Mesendoderm (in vitro differentiated cells): ENCODE data around the gene LRRFIP2.
"Not testable (repeated sequence)": the region's sequence is repeated elsewhere in the genome, so short reads cannot be mapped to it uniquely, and the experiment has no call there.

Experiments
- DNase-seq: peaks from one replicate; pipeline ENCODE4 v3.0.0; 2013
- H2AK5ac ChIP-seq: 2 replicates; pipeline ENCODE4 v1.6.1; 2013; ENCODE audit warnings: low read length, inconsistent platforms
- H2BK120ac ChIP-seq: 2 replicates; pipeline ENCODE4 v1.6.1; 2013; ENCODE audit warnings: low read depth, mild to moderate bottlenecking, low read length, moderate library complexity, mixed read lengths
- H2BK15ac ChIP-seq: replicated peaks from 2 replicates; pipeline ENCODE4 v1.6.1; 2013; ENCODE audit warnings: low read depth, mild to moderate bottlenecking, moderate library complexity
- H2BK5ac ChIP-seq: 2 replicates; pipeline ENCODE4 v1.6.1; 2013; ENCODE audit warnings: low read length, inconsistent platforms
- H3K18ac ChIP-seq: 2 replicates; pipeline ENCODE4 v1.6.1; 2013; ENCODE audit warnings: mild to moderate bottlenecking, low read length, mixed read lengths
- H3K23ac ChIP-seq: one replicate; pipeline ENCODE4 v1.6.1; 2013; ENCODE audit warnings: low read length
- H3K27ac ChIP-seq: 2 replicates; pipeline ENCODE4 v1.5.1; 2013; ENCODE audit warnings: low read depth, mild to moderate bottlenecking, inconsistent platforms, low read length, moderate library complexity
- H3K27me3 ChIP-seq: 2 replicates; pipeline ENCODE4 v1.6.1; 2013; ENCODE audit warnings: low read length, control low read depth, mild to moderate bottlenecking, inconsistent platforms; ENCODE audit not compliant: insufficient read depth, poor library complexity
- H3K36me3 ChIP-seq: 2 replicates; pipeline ENCODE4 v1.6.1; 2013; ENCODE audit warnings: low read length, inconsistent platforms; ENCODE audit not compliant: control insufficient read depth, insufficient read depth
- H3K4ac ChIP-seq: one replicate; pipeline ENCODE4 v1.6.1; 2013; ENCODE audit warnings: low read depth, mild to moderate bottlenecking, low read length, moderate library complexity
- H3K4me1 ChIP-seq: 2 replicates; pipeline ENCODE4 v1.6.1; 2013; ENCODE audit warnings: low read depth, low read length, inconsistent platforms; ENCODE audit not compliant: control insufficient read depth
- H3K4me2 ChIP-seq: 2 replicates; pipeline ENCODE4 v1.6.1; 2013; ENCODE audit warnings: low read length
- H3K4me3 ChIP-seq: 2 replicates; pipeline ENCODE4 v1.5.1; 2013; ENCODE audit warnings: mild to moderate bottlenecking, low read length
- H3K56ac ChIP-seq: one replicate; pipeline ENCODE4 v1.6.1; 2013; ENCODE audit warnings: low read length
- H3K79me1 ChIP-seq: 2 replicates; pipeline ENCODE4 v1.6.1; 2013; ENCODE audit warnings: low read length, inconsistent platforms
- H3K79me2 ChIP-seq: 2 replicates; pipeline ENCODE4 v1.6.1; 2013; ENCODE audit warnings: mild to moderate bottlenecking, low read length; ENCODE audit not compliant: control insufficient read depth, insufficient read depth
- H3K9ac ChIP-seq: 2 replicates; pipeline ENCODE4 v1.6.1; 2013; ENCODE audit warnings: low read length, inconsistent platforms
- H4K5ac ChIP-seq: one replicate; pipeline ENCODE4 v1.6.1; 2013; ENCODE audit warnings: low read length
- H4K8ac ChIP-seq: one replicate; pipeline ENCODE4 v1.6.1; 2013; ENCODE audit warnings: low read depth, mild to moderate bottlenecking, control low read depth, low read length, moderate library complexity
- WGBS: extraction: QIAGEN DNeasy Blood & Tissue Kit; methylation state at CpG from one replicate; pipeline ENCODE4 v1.1.7; 2013; ENCODE audit warnings: low lambda C conversion rate, missing lambda C conversion rate; ENCODE audit not compliant: insufficient coverage; ENCODE audit errors: extremely low coverage; 5-methylcytosine and 5-hydroxymethylcytosine counted together

LRRFIP2 gene

GRCh38 chr3:37208008-37208407, 33.6 kb upstream of the LRRFIP2 start:
- not testable (repeated sequence) for H3K56ac ChIP-seq, H2BK15ac ChIP-seq, DNase-seq, H3K4me2 ChIP-seq, H2BK120ac ChIP-seq, H3K79me1 ChIP-seq, H3K9ac ChIP-seq, H3K4me1 ChIP-seq, H3K27me3 ChIP-seq, H3K4ac ChIP-seq, H3K36me3 ChIP-seq, H3K4me3 ChIP-seq, H4K5ac ChIP-seq, H2AK5ac ChIP-seq, H3K79me2 ChIP-seq, H3K27ac ChIP-seq, H3K23ac ChIP-seq, H2BK5ac ChIP-seq, H4K8ac ChIP-seq, H3K18ac ChIP-seq
- WGBS, result no CpG with 5 or more reads among the region's 3 CpGs

- not testable (repeated sequence) for H3K27me3 ChIP-seq, H3K4me2 ChIP-seq, H4K8ac ChIP-seq, H2BK15ac ChIP-seq, H3K9ac ChIP-seq, H2BK5ac ChIP-seq, H3K36me3 ChIP-seq, H3K4ac ChIP-seq, H3K79me2 ChIP-seq, H3K79me1 ChIP-seq, H3K18ac ChIP-seq, DNase-seq, H4K5ac ChIP-seq, H2AK5ac ChIP-seq, H3K4me3 ChIP-seq, H3K4me1 ChIP-seq, H3K56ac ChIP-seq, H3K27ac ChIP-seq, H2BK120ac ChIP-seq, H3K23ac ChIP-seq
- no CpG with 5 or more reads among the region's 4 CpGs for WGBS
Measured at GRCh38 chr3:37206041-37206440, 31.7 kb upstream of the LRRFIP2 start.

- Histone ChIP-seq H3K4me3 (no peak overlapping the region), H3K27me3 (no peaks in the 10 kb centered on the region), H2BK5ac (no peak overlapping the region), H3K4me1 (no peaks in the 10 kb centered on the region), H3K79me2 (no peaks in the 10 kb centered on the region), H3K9ac (no peak overlapping the region), H4K5ac (no peak overlapping the region), H3K79me1 (no peaks in the 10 kb centered on the region), H3K18ac (no peak overlapping the region), H3K4me2 (no peak overlapping the region), H2BK120ac (no peak overlapping the region), H3K27ac (no peak overlapping the region), H3K4ac (no peak overlapping the region), H2BK15ac (no peak overlapping the region), H2AK5ac (no peak overlapping the region), H3K56ac (no peak overlapping the region), H3K36me3 (no peaks in the 10 kb centered on the region), H4K8ac (no peak overlapping the region), H3K23ac (no peak overlapping the region)
- WGBS, result no CpG with 5 or more reads among the region's 3 CpGs
- no peak for DNase-seq
Measured at GRCh38 chr3:37204314-37204713, 29.9 kb upstream of the LRRFIP2 start.

- H3K36me3 ChIP-seq, result no peaks in the 10 kb centered on the region
- H3K23ac ChIP-seq, result no peak overlapping the region
- H3K18ac ChIP-seq, result no peak overlapping the region
- WGBS, result no CpG with 5 or more reads among the region's 3 CpGs
- no peak overlapping the region for H4K5ac ChIP-seq
- no peak overlapping the region for H3K4ac ChIP-seq
- H3K56ac ChIP-seq, result no peak overlapping the region
- no peak overlapping the region for H3K4me3 ChIP-seq
- no peaks in the 10 kb centered on the region for H3K27me3 ChIP-seq
- no peak overlapping the region for H4K8ac ChIP-seq
- no peak for DNase-seq
- H2AK5ac ChIP-seq, result no peak overlapping the region
- H3K4me2 ChIP-seq, result no peak overlapping the region
- H3K79me2 ChIP-seq, result no peaks in the 10 kb centered on the region
- no peaks in the 10 kb centered on the region for H3K4me1 ChIP-seq
- no peak overlapping the region for H3K27ac ChIP-seq
- H3K9ac ChIP-seq, result no peak overlapping the region
- H2BK120ac ChIP-seq, result no peak overlapping the region
- no peak overlapping the region for H2BK5ac ChIP-seq
- no peaks in the 10 kb centered on the region for H3K79me1 ChIP-seq
- H2BK15ac ChIP-seq, result no peak overlapping the region
Measured at GRCh38 chr3:37202035-37202434, 27.7 kb upstream of the LRRFIP2 start.

- H3K27ac ChIP-seq, result no peak overlapping the region
- H3K79me1 ChIP-seq, result no peaks in the 10 kb centered on the region
- no peaks in the 10 kb centered on the region for H3K4me1 ChIP-seq
- no peak overlapping the region for H3K4me2 ChIP-seq
- no peak overlapping the region for H2BK5ac ChIP-seq
- H3K56ac ChIP-seq, result no peak overlapping the region
- no peak overlapping the region for H3K9ac ChIP-seq
- H2AK5ac ChIP-seq, result no peak overlapping the region
- no peak overlapping the region for H3K4ac ChIP-seq
- H3K4me3 ChIP-seq, result no peak overlapping the region
- no peaks in the 10 kb centered on the region for H3K27me3 ChIP-seq
- WGBS, result no CpG with 5 or more reads among the region's 4 CpGs
- H4K8ac ChIP-seq, result no peak overlapping the region
- DNase-seq, result peak; percentile 94
- H3K23ac ChIP-seq, result no peak overlapping the region
- no peak overlapping the region for H4K5ac ChIP-seq
- H3K79me2 ChIP-seq, result no peaks in the 10 kb centered on the region
- H3K36me3 ChIP-seq, result no peaks in the 10 kb centered on the region
- no peak overlapping the region for H2BK15ac ChIP-seq
- no peak overlapping the region for H2BK120ac ChIP-seq
- no peak overlapping the region for H3K18ac ChIP-seq
Measured at GRCh38 chr3:37200141-37200540, 25.8 kb upstream of the LRRFIP2 start.

GRCh38 chr3:37198996-37199395, 24.6 kb upstream of the LRRFIP2 start:
- Histone ChIP-seq H3K4me3 (no peak overlapping the region), H3K4me2 (no peak overlapping the region), H2BK120ac (no peak overlapping the region), H3K36me3 (no peaks in the 10 kb centered on the region), H3K27me3 (no peaks in the 10 kb centered on the region), H2BK5ac (no peak overlapping the region), H2AK5ac (no peak overlapping the region), H3K23ac (no peak overlapping the region), H3K9ac (no peak overlapping the region), H3K56ac (no peak overlapping the region), H4K8ac (no peak overlapping the region), H4K5ac (no peak overlapping the region), H3K79me2 (no peaks in the 10 kb centered on the region), H3K79me1 (no peaks in the 10 kb centered on the region), H3K18ac (no peak overlapping the region), H3K4ac (no peak overlapping the region), H2BK15ac (no peak overlapping the region), H3K4me1 (no peaks in the 10 kb centered on the region), H3K27ac (no peak overlapping the region)
- DNase-seq, result no peak
- no CpG with 5 or more reads among the region's 2 CpGs for WGBS
